ENCODE data around the gene SHF. TPM values are rescaled to one million over a fixed set of nuclear protein-coding genes. Genes with fewer than 3 reads are reported as not detected.
A peak's percentile ranks its signal among the peaks of the same experiment; 100 is the strongest.

Gene SHF
- polyA plus RNA-seq, 1 donor (not counting 4 experiments of a cell fraction or from before 2014, with no cell fraction given) = 0.24 TPM

- dilution Hi-C loops (cut with MboI; ENCODE audit: extremely low pct_ligation_motif_present, low sequenced_read_pairs) = no loop called here
- H3K4me1 ChIP-seq (ENCODE audit: control insufficient read depth, extremely low read depth, insufficient read depth, low read length) = peaks cover 25% of the 10 kb centered on the region
- no peak for FAIRE-seq
Observed at GRCh38 chr15:45164914-45165313, 22.9 kb downstream of the SHF start.

GRCh38 chr15:45163508-45163856 is 24.3 kb downstream of the SHF start:
- Histone ChIP-seq H3K4me1 (ENCODE audit: control insufficient read depth, extremely low read depth, insufficient read depth, low read length) (peaks cover 30% of the 10 kb centered on the region), H3K9ac (ENCODE audit: control insufficient read depth, extremely low read depth, insufficient read depth, low read length) (peak overlapping the region; percentile 55), H3K4me2 (ENCODE audit: control insufficient read depth, extremely low read depth, insufficient read depth, low read depth, low read length) (no peak overlapping the region)

More at GRCh38 chr15:45164914-45165313, 22.9 kb downstream of the SHF start:
- no peak overlapping the region for H3K4me2 ChIP-seq (ENCODE audit: control insufficient read depth, extremely low read depth, insufficient read depth, low read depth, low read length)
- no peak overlapping the region for H3K4me3 ChIP-seq (ENCODE audit: control insufficient read depth in 2 of 3, extremely low read depth in 1 of 3, insufficient read depth in 2 of 3, low read depth in 1 of 3, low read length in 3 of 3)
- H4K20me1 ChIP-seq (ENCODE audit: control insufficient read depth, extremely low read depth, insufficient read depth, low read length) = no peaks in the 10 kb centered on the region
- H3K27ac ChIP-seq (ENCODE audit: control insufficient read depth, insufficient read depth, low read length) = no peak overlapping the region
- H3K9me1 ChIP-seq (ENCODE audit: control insufficient read depth, extremely low read depth, insufficient read depth, low read length) = peaks cover 2% of the 10 kb centered on the region
- H3K9ac ChIP-seq (ENCODE audit: control insufficient read depth, extremely low read depth, insufficient read depth, low read length) = no peak overlapping the region
- DNase-seq (ENCODE audit: low read depth, low spot score) = no peak
- H3K27me3 ChIP-seq (ENCODE audit: control insufficient read depth, extremely low read depth, insufficient read depth, low read length) = no peaks in the 10 kb centered on the region
- H3K36me3 ChIP-seq (ENCODE audit: control insufficient read depth in 2 of 2, extremely low read depth in 1 of 2, insufficient read depth in 2 of 2, low read length in 2 of 2) = peaks cover 16 to 17% of the 10 kb centered on the region in 2 experiments
- TF ChIP-seq CTCF (optimal IDR thresholded peaks at IDR 0.05 in 1 of 3, IDR thresholded peaks at IDR 0.05 in 1 of 3, conservative IDR thresholded peaks at IDR 0.05 in 1 of 3; ENCODE audit: extremely low read depth in 1 of 3, insufficient read depth in 2 of 3, low read length in 3 of 3) (no peak), EZH2 (IDR thresholded peaks at IDR 0.05; ENCODE audit: low read length) (no peak)
- H3K79me2 ChIP-seq (ENCODE audit: control insufficient read depth, insufficient read depth, low read length) = no peaks in the 10 kb centered on the region
- H2AFZ ChIP-seq (ENCODE audit: control insufficient read depth, low read length) = no peak overlapping the region
- no peaks in the 10 kb centered on the region for H3K9me3 ChIP-seq (ENCODE audit: control insufficient read depth, low read depth, low read length)

More at GRCh38 chr15:45163508-45163856, 24.3 kb downstream of the SHF start:
- Histone ChIP-seq H3K27me3 (ENCODE audit: control insufficient read depth, extremely low read depth, insufficient read depth, low read length) (no peaks in the 10 kb centered on the region), H3K9me1 (ENCODE audit: control insufficient read depth, extremely low read depth, insufficient read depth, low read length) (peaks cover 2% of the 10 kb centered on the region), H3K79me2 (ENCODE audit: control insufficient read depth, insufficient read depth, low read length) (no peaks in the 10 kb centered on the region), H3K9me3 (ENCODE audit: control insufficient read depth, low read depth, low read length) (no peaks in the 10 kb centered on the region), H3K4me3 (ENCODE audit: control insufficient read depth in 2 of 3, extremely low read depth in 1 of 3, insufficient read depth in 2 of 3, low read depth in 1 of 3, low read length in 3 of 3) (no peak overlapping the region), H2AFZ (ENCODE audit: control insufficient read depth, low read length) (no peak overlapping the region), H4K20me1 (ENCODE audit: control insufficient read depth, extremely low read depth, insufficient read depth, low read length) (no peaks in the 10 kb centered on the region), H3K27ac (ENCODE audit: control insufficient read depth, insufficient read depth, low read length) (peak overlapping the region; percentile 93), H3K36me3 (ENCODE audit: control insufficient read depth in 2 of 2, extremely low read depth in 1 of 2, insufficient read depth in 2 of 2, low read length in 2 of 2) (peaks cover 16 to 18% of the 10 kb centered on the region in 2 experiments)
- FAIRE-seq (peak; percentile 26), DNase-seq (ENCODE audit: low read depth, low spot score) (no peak)
- TF ChIP-seq EZH2 (IDR thresholded peaks at IDR 0.05; ENCODE audit: low read length) (no peak), CTCF (optimal IDR thresholded peaks at IDR 0.05 in 1 of 3, IDR thresholded peaks at IDR 0.05 in 1 of 3, conservative IDR thresholded peaks at IDR 0.05 in 1 of 3; ENCODE audit: extremely low read depth in 1 of 3, insufficient read depth in 2 of 3, low read length in 3 of 3) (no peak)
- dilution Hi-C loops (cut with MboI; ENCODE audit: extremely low pct_ligation_motif_present, low sequenced_read_pairs) = no loop called here

Data from keratinocyte (primary cell).